ENCODE results near the gene ZNF76.

GRCh38 chr6:35283361-35283760, 23.8 kb downstream of the ZNF76 start:
- TF ChIP-seq TAF1 (IDR thresholded peaks at IDR 0.05; ENCODE audit: borderline replicate concordance, low read depth, low read length): no peak
- no peak for TF ChIP-seq POLR2AphosphoS5 (IDR thresholded peaks at IDR 0.05; ENCODE audit: low read depth, low read length)
- TF ChIP-seq POLR2A (IDR thresholded peaks at IDR 0.05; ENCODE audit: low read depth, low read length): no peak

All from GM12892 (cell line).